Retinal pigment epithelial cell (primary cell): ENCODE results near the gene SDHD.
"Not testable (repeated sequence)": the region's sequence is repeated elsewhere in the genome, so short reads cannot be mapped to it uniquely, and the experiment has no call there.

Experiments used
- DNase-seq: peaks from one replicate; pipeline ENCODE4 v3.0.0-alpha.2; 2010; ENCODE audit warnings: low read depth
- H3K4me3 ChIP-seq: 2 replicates; pipeline ENCODE4 v1.5.1; 2011; ENCODE audit warnings: mild to moderate bottlenecking, low read length, control low read depth, moderate library complexity
- CTCF ChIP-seq: conservative IDR thresholded peaks from 2 replicates; pipeline ENCODE4 v1.5.1; 2011; ENCODE audit warnings: low read depth, low read length, control low read depth, inconsistent platforms

Gene SDHD

GRCh38 chr11:112086422-112087191 is at the start of gene SDHD, which contains the start of gene TIMM8B:
Gene SDHD (plus strand): TSS chr11:112086873. CDS start chr11:112086908, 35 bp downstream.
Gene TIMM8B (minus strand): TSS chr11:112086756. CDS start chr11:112086723, 33 bp downstream.
- peak within 1 kb of the TSS; percentile 98 for H3K4me3 ChIP-seq
- DNase-seq: peak; percentile 85
- peak; percentile 42 for TF ChIP-seq CTCF

GRCh38 chr11:112037527-112037926 is 49.1 kb upstream of the SDHD start:
- H3K4me3 ChIP-seq: no peak overlapping the region
- DNase-seq: no peak
- TF ChIP-seq CTCF: no peak

DNA sequence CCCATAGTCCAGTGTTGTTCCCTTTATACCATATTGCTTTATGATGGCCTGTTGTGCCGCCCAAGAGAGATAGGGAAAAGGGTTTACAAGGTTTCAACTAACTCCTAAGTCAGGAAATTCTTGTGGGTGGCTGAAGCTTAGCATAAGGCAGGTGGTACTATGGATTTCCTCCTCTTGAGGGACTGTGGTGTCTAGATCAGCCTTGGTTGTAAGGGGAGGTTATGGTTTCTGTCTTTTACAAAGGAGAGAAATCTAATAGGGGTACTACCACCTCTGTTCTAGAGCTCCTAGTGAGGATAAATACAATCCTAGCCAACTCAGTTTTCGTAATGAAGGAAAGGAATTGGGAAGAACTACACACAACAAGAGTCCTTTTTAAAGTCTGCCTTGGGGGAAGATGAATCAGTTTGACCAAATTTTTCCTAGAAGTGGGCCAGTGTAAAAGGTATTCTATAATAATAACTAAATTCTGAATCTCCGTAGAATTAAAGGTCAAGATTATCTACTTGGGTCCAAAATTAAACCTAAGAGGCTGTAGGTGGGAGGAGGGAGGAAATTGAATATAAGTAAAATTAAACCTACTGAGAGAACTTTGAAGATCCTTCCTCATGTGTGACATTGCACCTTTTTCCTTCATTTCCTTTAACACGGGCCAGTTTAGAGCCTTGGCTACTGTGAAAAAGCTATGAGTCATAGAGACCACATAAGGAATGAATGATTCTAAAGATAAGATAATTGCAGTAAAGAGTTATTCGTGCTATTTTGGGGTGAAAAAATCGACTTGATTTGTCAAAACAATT is 44.3 kb upstream of the SDHD start:
- no peak overlapping the region for H3K4me3 ChIP-seq
- no peak for DNase-seq
- no peak for TF ChIP-seq CTCF

DNA sequence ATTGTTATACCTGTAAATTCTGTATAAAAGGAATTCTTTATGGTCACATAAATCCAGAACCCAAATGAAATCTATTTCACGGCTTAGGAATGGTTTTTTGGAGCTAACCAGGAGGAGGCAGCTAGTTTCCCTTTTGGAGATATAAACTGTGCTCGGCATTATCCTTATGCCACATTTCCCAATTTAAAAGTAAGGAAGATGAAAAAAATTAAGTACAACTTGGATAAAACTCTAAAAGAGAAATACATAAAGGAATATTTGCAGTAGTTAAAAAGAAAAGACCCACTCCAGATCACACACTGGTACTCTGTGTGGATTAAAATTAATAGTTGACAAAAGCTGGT is 43.7 kb upstream of the SDHD start:
- no peak overlapping the region for H3K4me3 ChIP-seq
- no peak for DNase-seq
- no peak for TF ChIP-seq CTCF

- no peak for DNase-seq
- TF ChIP-seq CTCF: no peak
- H3K4me3 ChIP-seq: no peak overlapping the region
Observed at GRCh38 chr11:112044961-112045360, 41.7 kb upstream of the SDHD start.

- not testable (repeated sequence) for DNase-seq, H3K4me3 ChIP-seq
Observed at GRCh38 chr11:112046647-112047046, 40.0 kb upstream of the SDHD start.

- not testable (repeated sequence) for H3K4me3 ChIP-seq, DNase-seq
Observed at GRCh38 chr11:112048256-112048655, 38.4 kb upstream of the SDHD start.

- no peak for DNase-seq
- no peak overlapping the region for H3K4me3 ChIP-seq
- no peak for TF ChIP-seq CTCF
Observed at GRCh38 chr11:112049777-112050176, 36.9 kb upstream of the SDHD start.
